Pancreas (tissue), 10 donors: ENCODE measurements around the gene FOXO3. TPM values are rescaled to one million over a fixed set of nuclear protein-coding genes. Genes with fewer than 3 reads are reported as not detected.

Experiments used
- ATAC-seq, 4 donors: fragments of 200-7000 bp; cut with Tn5 transposase; one replicate each; pipeline versions ENCODE4 v1.8.0 to v1.9.1; 2020; ENCODE audit warnings: mild to moderate bottlenecking in 4 of 4, moderate library complexity in 4 of 4
- DNase-seq, 6 donors: peaks; one replicate each; pipeline ENCODE4 v3.0.0-alpha.2; 2020
- FAIRE-seq: peaks from 2 replicates; lab custom pipeline; 2012; peaks lifted over from hg19 to GRCh38; lab: Jason Lieb, UNC
- H3K27ac ChIP-seq, 4 donors: fragments of 200-600 bp; sonication (generic); 1 replicate in 3 of 4; 2 replicates in 1 of 4; pipeline versions ENCODE4 v1.5.0 to v1.8.0; 2020
- H3K27me3 ChIP-seq, 4 donors: fragments of 200-600 bp; one replicate each; pipeline ENCODE4 v1.8.0; 2021
- H3K36me3 ChIP-seq, 3 donors: fragments of 200-600 bp; sonication (generic) in 1 of 3; one replicate each; pipeline versions ENCODE4 v1.5.0 to v1.8.0; 2020 to 2021
- H3K4me1 ChIP-seq, 3 donors: fragments of 200-600 bp; one replicate each; pipeline ENCODE4 v1.8.0; 2021
- H3K4me3 ChIP-seq, 4 donors: fragments of 200-600 bp; sonication (generic) in 2 of 4; one replicate each; pipeline versions ENCODE4 v1.5.0 to v1.8.0; 2020 to 2021
- H3K9me3 ChIP-seq, 4 donors: fragments of 200-600 bp; one replicate each; pipeline ENCODE4 v1.8.0; 2021
- CTCF ChIP-seq, 4 donors: fragments of 200-600 bp; sonication (generic) in 3 of 4; IDR thresholded peaks; one replicate each; pipeline versions ENCODE4 v1.5.0 to v1.8.0; 2021; ENCODE audit warnings: antibody characterized with exemption in 4 of 4
- WGBS, 2 donors: extraction: QIAGEN DNeasy Blood & Tissue Kit; methylation state at CpG; one replicate each; pipeline ENCODE4 v1.1.7; 2013; 5-methylcytosine and 5-hydroxymethylcytosine counted together
- intact Hi-C, 3 donors: fragments of 100-400 bp; cut with DNase I; formaldehyde crosslinking; loops; one replicate each; pipeline versions ENCODE4 v1.11.1 to v1.14.2; 2022
- polyA plus RNA-seq, 2 donors: library from polyadenylated mRNA; stranded (reverse); fragments of 200-250 nt; gene quantifications; one replicate each; pipeline ENCODE4 v1.2.3, GENCODE V29; 2013
- total RNA-seq, 6 donors: library from RNA; stranded (reverse); fragmentation: NEBNext Ultra II Directional in 4 of 6; extraction: Animal tissue kit (Norgen Biotek cat#: 25700) in 4 of 6; gene quantifications; one replicate each; pipeline versions ENCODE4 v1.2.1 to v1.2.4, GENCODE V29; 2021 to 2023
- donor health status: healthy with polysubstance abuse.
- donor health status: DM: no; HTN: no; CAD: no; lungs with moderate emphysema.
- donor health status: DM: no; HTN: no; CAD: no.
- donor health status: control.
- donor health status: control.
- donor health status: Bipolar disorder and iron deficiency.
- donor health status: DM: yes; HTN: yes; CAD: no.
- donor health status: DM: no; HTN: no; CAD: no.
- donor health status: DM: no; HTN: no; CAD: no.
- donor health status: DM: yes; HTN: yes; CAD: no.

The FOXO3 gene
- total and polyA plus RNA-seq, 8 donors, result 11.3 to 61.2 (median 41.2) TPM

GRCh38 chr6:108726726-108727339 lies 166.1 kb downstream of the FOXO3 start:
- H3K27me3 ChIP-seq, result no peaks in the 10 kb centered on the region
- no peak for TF ChIP-seq CTCF (IDR thresholded peaks at IDR 0.05)
- no peak overlapping the region for H3K27ac ChIP-seq
- ATAC-seq (no peak), FAIRE-seq (no peak), DNase-seq (no peak)
- 94 to 95% methylated on average over 7 of the region's 7 CpGs for WGBS, 2 donors
- no peaks in the 10 kb centered on the region for H3K9me3 ChIP-seq
- no peaks in the 10 kb centered on the region for H3K4me1 ChIP-seq
- intact Hi-C loops, result no loop called here
- no peak overlapping the region for H3K4me3 ChIP-seq
- H3K36me3 ChIP-seq, result no peaks in the 10 kb centered on the region

- H3K4me3 ChIP-seq, result no peak overlapping the region
- DNase-seq (no peak), ATAC-seq (no peak), FAIRE-seq (no peak)
- no peaks in the 10 kb centered on the region for H3K27me3 ChIP-seq
- H3K4me1 ChIP-seq, result no peaks in the 10 kb centered on the region
- no peaks in the 10 kb centered on the region for H3K36me3 ChIP-seq
- H3K9me3 ChIP-seq, result no peaks in the 10 kb centered on the region
- no peak overlapping the region for H3K27ac ChIP-seq
- 82 to 88% methylated on average over 12 to 13 of the region's 13 CpGs for WGBS, 2 donors
- intact Hi-C loops, result no loop called here
- TF ChIP-seq CTCF (IDR thresholded peaks at IDR 0.05), result no peak
These were observed 167.4 kb downstream of the FOXO3 start for GRCh38 chr6:108727966-108728730.

GRCh38 chr6:108728826-108729225 lies 168.1 kb downstream of the FOXO3 start:
- intact Hi-C loops, result no loop called here
- H3K27me3 ChIP-seq, result no peaks in the 10 kb centered on the region
- no peak for ATAC-seq
- no peak for DNase-seq
- no peaks in the 10 kb centered on the region for H3K9me3 ChIP-seq
- FAIRE-seq, result no peak
- 82 to 83% methylated on average over 7 of the region's 7 CpGs for WGBS, 2 donors
- H3K4me3 ChIP-seq, result no peak overlapping the region
- no peaks in the 10 kb centered on the region for H3K36me3 ChIP-seq
- H3K4me1 ChIP-seq, result no peaks in the 10 kb centered on the region
- H3K27ac ChIP-seq, result no peak overlapping the region
- no peak for TF ChIP-seq CTCF (IDR thresholded peaks at IDR 0.05)

GRCh38 chr6:108730635-108731515 lies 170.2 kb downstream of the FOXO3 start:
- intact Hi-C loops, result no loop called here
- no peaks in the 10 kb centered on the region for H3K27me3 ChIP-seq
- H3K9me3 ChIP-seq, result no peaks in the 10 kb centered on the region
- FAIRE-seq (no peak), ATAC-seq (no peak), DNase-seq (no peak)
- H3K4me1 ChIP-seq, result no peaks in the 10 kb centered on the region
- no peak overlapping the region for H3K27ac ChIP-seq
- no peaks in the 10 kb centered on the region for H3K36me3 ChIP-seq
- 70 to 71% methylated on average over 13 of the region's 13 CpGs for WGBS, 2 donors
- no peak overlapping the region for H3K4me3 ChIP-seq
- TF ChIP-seq CTCF (IDR thresholded peaks at IDR 0.05), result no peak
